ENCODE measurements around the gene C1QTNF8. TPM values are rescaled to one million over a fixed set of nuclear protein-coding genes. Genes with fewer than 3 reads are reported as not detected.
A peak's percentile ranks its signal among the peaks of the same experiment; 100 is the strongest.

The C1QTNF8 gene
- total RNA-seq, 4 donors from 2014 or later = not detected

GRCh38 chr16:1060416-1061340 lies 35.4 kb downstream of the C1QTNF8 start:
- no peak for TF ChIP-seq POLR2A (IDR thresholded peaks at IDR 0.05)
- TF ChIP-seq, protein P1, sequence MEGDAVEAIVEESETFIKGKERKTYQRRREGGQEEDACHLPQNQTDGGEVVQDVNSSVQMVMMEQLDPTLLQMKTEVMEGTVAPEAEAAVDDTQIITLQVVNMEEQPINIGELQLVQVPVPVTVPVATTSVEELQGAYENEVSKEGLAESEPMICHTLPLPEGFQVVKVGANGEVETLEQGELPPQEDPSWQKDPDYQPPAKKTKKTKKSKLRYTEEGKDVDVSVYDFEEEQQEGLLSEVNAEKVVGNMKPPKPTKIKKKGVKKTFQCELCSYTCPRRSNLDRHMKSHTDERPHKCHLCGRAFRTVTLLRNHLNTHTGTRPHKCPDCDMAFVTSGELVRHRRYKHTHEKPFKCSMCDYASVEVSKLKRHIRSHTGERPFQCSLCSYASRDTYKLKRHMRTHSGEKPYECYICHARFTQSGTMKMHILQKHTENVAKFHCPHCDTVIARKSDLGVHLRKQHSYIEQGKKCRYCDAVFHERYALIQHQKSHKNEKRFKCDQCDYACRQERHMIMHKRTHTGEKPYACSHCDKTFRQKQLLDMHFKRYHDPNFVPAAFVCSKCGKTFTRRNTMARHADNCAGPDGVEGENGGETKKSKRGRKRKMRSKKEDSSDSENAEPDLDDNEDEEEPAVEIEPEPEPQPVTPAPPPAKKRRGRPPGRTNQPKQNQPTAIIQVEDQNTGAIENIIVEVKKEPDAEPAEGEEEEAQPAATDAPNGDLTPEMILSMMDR (IDR thresholded peaks at IDR 0.05) = no peak
- DNase-seq = no peak
- Histone ChIP-seq H3K9me3 (peaks cover 0 to 23% (median 0%) of the 10 kb centered on the region in 4 donors), H3K27me3 (no peaks in the 10 kb centered on the region), H3K36me3 (no peaks in the 10 kb centered on the region), H3K27ac (no peak overlapping the region), H3K4me3 (no peak overlapping the region), H3K4me1 (no peaks in the 10 kb centered on the region)

- no peaks in the 10 kb centered on the region for H3K36me3 ChIP-seq
- peaks cover 0 to 23% (median 0%) of the 10 kb centered on the region in 4 donors for H3K9me3 ChIP-seq
- no peaks in the 10 kb centered on the region for H3K27me3 ChIP-seq
- TF ChIP-seq, protein P1 (IDR thresholded peaks at IDR 0.05) = no peak
- TF ChIP-seq POLR2A (IDR thresholded peaks at IDR 0.05) = no peak
- H3K27ac ChIP-seq = no peak overlapping the region
- H3K4me3 ChIP-seq = no peak overlapping the region
- DNase-seq = no peak
- peaks cover 0 to 5% (median 0%) of the 10 kb centered on the region in 4 donors for H3K4me1 ChIP-seq
Observed at GRCh38 chr16:1059310-1059709, 36.7 kb downstream of the C1QTNF8 start.

DNA sequence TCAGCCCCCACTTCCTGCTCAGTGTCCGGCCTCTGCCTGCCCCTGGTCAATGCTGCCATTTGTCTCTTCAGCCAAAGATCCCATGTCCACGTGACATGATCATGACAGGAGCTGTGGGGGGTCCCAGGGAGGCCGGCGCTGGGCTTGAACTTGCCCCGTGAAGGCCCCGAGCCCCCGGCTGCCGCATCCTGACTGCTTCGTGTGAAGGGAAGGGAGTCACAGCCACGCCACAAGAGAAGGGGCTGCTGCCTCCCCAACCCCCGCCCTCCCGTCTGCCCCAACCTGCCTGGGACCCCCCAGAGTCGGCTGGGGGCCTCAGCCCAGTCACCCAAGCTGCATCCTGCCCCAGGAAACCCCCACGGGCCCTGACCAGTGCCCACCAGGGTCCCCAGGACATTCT lies 37.8 kb downstream of the C1QTNF8 start:
- Histone ChIP-seq H3K27me3 (no peaks in the 10 kb centered on the region), H3K9me3 (peaks cover 0 to 23% (median 0%) of the 10 kb centered on the region in 4 donors), H3K4me3 (no peak overlapping the region), H3K36me3 (no peaks in the 10 kb centered on the region), H3K4me1 (peaks cover 0 to 5% (median 0%) of the 10 kb centered on the region in 4 donors), H3K27ac (no peak overlapping the region)
- DNase-seq = no peak
- TF ChIP-seq, protein P1 (IDR thresholded peaks at IDR 0.05) = no peak
- no peak for TF ChIP-seq POLR2A (IDR thresholded peaks at IDR 0.05)

GRCh38 chr16:1057252-1057932 lies 38.7 kb downstream of the C1QTNF8 start:
- Histone ChIP-seq H3K36me3 (no peaks in the 10 kb centered on the region), H3K4me1 (peaks cover 0 to 5% (median 0%) of the 10 kb centered on the region in 4 donors), H3K4me3 (no peak overlapping the region), H3K27me3 (no peaks in the 10 kb centered on the region), H3K27ac (no peak overlapping the region), H3K9me3 (peaks cover 0 to 23% (median 0%) of the 10 kb centered on the region in 4 donors)
- TF ChIP-seq POLR2A (IDR thresholded peaks at IDR 0.05) = no peak
- TF ChIP-seq, protein P1 (IDR thresholded peaks at IDR 0.05) = peak in 5 of 6 experiments; percentile 30 to 89 (median 79)
- DNase-seq = peak in 2 of 3 donors; percentile 66 to 72

DNA sequence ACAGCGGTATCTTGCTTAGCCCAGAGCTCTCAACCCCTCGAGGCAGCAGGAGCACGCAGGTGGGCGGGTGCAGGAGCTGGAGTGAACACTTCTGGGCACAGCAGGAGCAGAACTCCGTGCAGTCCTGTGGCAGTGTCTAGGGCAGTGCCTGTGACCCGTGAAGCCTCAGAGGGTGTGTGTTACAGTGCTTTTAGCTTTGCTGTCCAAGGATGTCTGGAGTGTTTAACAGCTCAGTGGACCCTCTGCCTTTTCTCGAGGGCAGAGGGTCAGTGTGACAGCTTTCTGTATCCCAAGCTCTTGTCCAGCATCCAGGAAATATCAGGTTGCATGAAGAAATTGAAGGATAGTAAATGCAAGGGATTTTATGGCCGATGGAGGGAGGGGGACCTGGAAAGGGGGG lies 39.8 kb downstream of the C1QTNF8 start:
- no peaks in the 10 kb centered on the region for H3K27me3 ChIP-seq
- peaks cover 0 to 5% (median 0%) of the 10 kb centered on the region in 4 donors for H3K4me1 ChIP-seq
- H3K9me3 ChIP-seq = peaks cover 0 to 23% (median 0%) of the 10 kb centered on the region in 4 donors
- H3K27ac ChIP-seq = no peak overlapping the region
- TF ChIP-seq, protein P1 (IDR thresholded peaks at IDR 0.05) = no peak
- TF ChIP-seq POLR2A (IDR thresholded peaks at IDR 0.05) = no peak
- no peak overlapping the region for H3K4me3 ChIP-seq
- no peaks in the 10 kb centered on the region for H3K36me3 ChIP-seq
- no peak for DNase-seq

Measured in Peyer's patch (tissue), 4 donors.